A549 (cell line): ENCODE data around the gene PRKN. TPM values are rescaled to one million over a fixed set of nuclear protein-coding genes. Genes with fewer than 3 reads are reported as not detected.

Experiments used
- ATAC-seq, 2 experiments: fragments of 200-7000 bp in 1 of 2; fragments of >200 bp in 1 of 2; cut with Nextera tagmentation in 1 of 2; cut with Tn5 transposase in 1 of 2; 3 replicates each; pipeline versions ENCODE4 v1.8.0 to v1.9.1; 2018 to 2020; ENCODE audit warnings: mild to moderate bottlenecking in 1 of 2, moderate library complexity in 1 of 2
- CTCF ChIA-PET: fragments of 300-600 bp; sonication (Branson Sonifier 250); formaldehyde crosslinking; extraction: SDS; loops from one replicate; lab custom pipeline; 2021; ENCODE audit warnings: antibody characterized with exemption, inconsistent platforms; lab: Yijun Ruan, JAX
- POLR2A ChIA-PET: fragments of 350-600 bp; formaldehyde crosslinking; extraction: SDS; loops from one replicate; lab custom pipeline; 2021; ENCODE audit warnings: antibody characterized with exemption, inconsistent platforms; lab: Yijun Ruan, JAX
- DNase-seq, 2 experiments: peaks; one replicate each; pipeline versions ENCODE4 v3.0.0 to v3.0.0-alpha.2; 2011 to 2016; ENCODE audit warnings: low read depth in 1 of 2, low spot score in 1 of 2
- FAIRE-seq: peaks from 2 replicates; lab custom pipeline; 2011; peaks lifted over from hg19 to GRCh38; lab: Jason Lieb, UNC
- H3K27ac ChIP-seq, 2 experiments: fragments of >200 bp; sonication (Bioruptor Twin); formaldehyde crosslinking; 3 replicates each; pipeline ENCODE4 v1.5.1; 2016 to 2017
- H3K4me1 ChIP-seq: fragments of >200 bp; sonication (Bioruptor Twin); formaldehyde crosslinking; 3 replicates; pipeline ENCODE4 v1.6.1; 2016
- H3K4me2 ChIP-seq: fragments of >200 bp; sonication (Bioruptor Twin); formaldehyde crosslinking; 3 replicates; pipeline ENCODE4 v1.6.1; 2016
- H3K4me3 ChIP-seq: fragments of >200 bp; sonication (Bioruptor Twin); formaldehyde crosslinking; 3 replicates; pipeline ENCODE4 v1.5.1; 2016
- H3K9me3 ChIP-seq: fragments of >200 bp; sonication (Bioruptor Twin); formaldehyde crosslinking; 3 replicates; pipeline ENCODE4 v1.6.1; 2016
- CBX8 ChIP-seq: fragments of 200-600 bp; sonication (generic); IDR thresholded peaks from 2 replicates; pipeline ENCODE4 v1.6.1; 2016
- CHD2 ChIP-seq: fragments of 150-350 bp; IDR thresholded peaks from 2 replicates; pipeline ENCODE4 v1.6.1; 2014; ENCODE audit warnings: low read length; ENCODE audit not compliant: partially characterized antibody
- EHF ChIP-seq: fragments of 250-450 bp; sonication (Bioruptor Pico); IDR thresholded peaks from 2 replicates; pipeline ENCODE4 v1.5.0; 2020; ENCODE audit warnings: mild to moderate bottlenecking
- EHMT2 ChIP-seq: fragments of 200-600 bp; sonication (generic); IDR thresholded peaks from 2 replicates; pipeline ENCODE4 v1.6.1; 2016; ENCODE audit warnings: antibody characterized with exemption, low read depth, mild to moderate bottlenecking, moderate library complexity
- EP300 ChIP-seq, 2 experiments: fragments of >200 bp; sonication (Bioruptor Twin); formaldehyde crosslinking; IDR thresholded peaks; 2 replicates in 1 of 2; 3 replicates in 1 of 2; pipeline ENCODE4 v1.6.1; 2016 to 2017
- FOSB ChIP-seq: fragments of 250-450 bp; sonication (Bioruptor Pico); IDR thresholded peaks from 2 replicates; pipeline ENCODE4 v1.5.0; 2020; ENCODE audit warnings: mild to moderate bottlenecking, moderate library complexity
- HDAC2 ChIP-seq: fragments of 200-600 bp; sonication (generic); IDR thresholded peaks from 2 replicates; pipeline ENCODE4 v1.6.1; 2016
- HEYL ChIP-seq: fragments of 250-450 bp; sonication (Bioruptor Pico); IDR thresholded peaks from 2 replicates; pipeline ENCODE4 v1.8.0; 2021; ENCODE audit warnings: mild to moderate bottlenecking, moderate library complexity
- HOXA7 ChIP-seq: fragments of 250-450 bp; sonication (Bioruptor Pico); IDR thresholded peaks from 2 replicates; pipeline ENCODE4 v1.5.0; 2020; ENCODE audit warnings: mild to moderate bottlenecking, moderate library complexity
- HOXB13 ChIP-seq: fragments of 250-450 bp; sonication (Bioruptor Pico); IDR thresholded peaks from 2 replicates; pipeline ENCODE4 v1.5.0; 2020; ENCODE audit warnings: low read depth, mild to moderate bottlenecking, moderate library complexity
- KDM1A ChIP-seq: fragments of 200-600 bp; sonication (generic); IDR thresholded peaks from 2 replicates; pipeline ENCODE4 v1.6.1; 2016; ENCODE audit warnings: low read depth, mild to moderate bottlenecking
- MAFK ChIP-seq: fragments of 450-650 bp; IDR thresholded peaks from 2 replicates; pipeline ENCODE4 v1.6.1; 2014; ENCODE audit not compliant: partially characterized antibody
- MAZ ChIP-seq: fragments of 150-350 bp; IDR thresholded peaks from 2 replicates; pipeline ENCODE4 v1.6.1; 2014; ENCODE audit warnings: antibody characterized with exemption, low read depth, low read length, borderline replicate concordance
- NPAS2 ChIP-seq: fragments of 250-450 bp; sonication (Bioruptor Pico); IDR thresholded peaks from 2 replicates; pipeline ENCODE4 v1.8.0; 2022; ENCODE audit warnings: mild to moderate bottlenecking, moderate library complexity, borderline replicate concordance
- PHF8 ChIP-seq: fragments of 200-600 bp; sonication (generic); IDR thresholded peaks from 2 replicates; pipeline ENCODE4 v1.6.1; 2016; ENCODE audit warnings: low read depth, mild to moderate bottlenecking, antibody characterized with exemption, moderate library complexity, borderline replicate concordance
- RARB ChIP-seq: fragments of 250-450 bp; sonication (Bioruptor Pico); IDR thresholded peaks from 2 replicates; pipeline ENCODE4 v1.8.0; 2021; ENCODE audit warnings: mild to moderate bottlenecking, moderate library complexity
- RFX5 ChIP-seq: fragments of 450-650 bp; IDR thresholded peaks from 2 replicates; pipeline ENCODE4 v1.7.1; 2014; ENCODE audit warnings: antibody characterized with exemption, mild to moderate bottlenecking, moderate library complexity
- ZC3H11A ChIP-seq: fragments of 450-650 bp; IDR thresholded peaks from 2 replicates; pipeline ENCODE4 v1.6.1; 2014; ENCODE audit warnings: antibody characterized with exemption, mild to moderate bottlenecking
- ZNF302 ChIP-seq: fragments of 250-450 bp; sonication (Bioruptor Pico); IDR thresholded peaks from 2 replicates; pipeline ENCODE4 v1.9.0; 2021; ENCODE audit warnings: inconsistent platforms, mild to moderate bottlenecking, moderate library complexity
- WGBS: methylation state at CpG from one replicate; pipeline ENCODE4 v1.1.6; 2017; ENCODE audit errors: missing lambda C conversion rate; 5-methylcytosine and 5-hydroxymethylcytosine counted together
- polyA plus RNA-seq, 4 experiments: library from polyadenylated mRNA; depleted of rRNA in 3 of 4; stranded (reverse); fragments of >200 nt; fragmentation: RNase III in 1 of 4; extraction: RNeasy Plus Mini Kit Qiagen cat#74134 plus additional on column Dnase treatment in 1 of 4; gene quantifications; 2 replicates in 3 of 4; 3 replicates in 1 of 4; pipeline ENCODE4 v1.2.3, GENCODE V29; 2011 to 2017
- TF ChIP-seq, protein P1 (sequence below): fragments of 450-650 bp; IDR thresholded peaks from 2 replicates; pipeline ENCODE4 v1.6.1; 2014; ENCODE audit warnings: antibody characterized with exemption
- TF ChIP-seq, protein P2 (sequence below): IDR thresholded peaks from 2 replicates; pipeline ENCODE4 v1.6.1; 2012
- TF ChIP-seq, protein P3 (sequence below): fragments of 250-450 bp; sonication (Bioruptor Pico); IDR thresholded peaks from 2 replicates; pipeline ENCODE4 v1.5.0; 2021; ENCODE audit warnings: mild to moderate bottlenecking, moderate library complexity, borderline replicate concordance

The PRKN gene
- polyA plus RNA-seq, 2 of the 4 experiments (the other 2 are of a cell fraction), result 0.36 to 0.39 TPM

DNA sequence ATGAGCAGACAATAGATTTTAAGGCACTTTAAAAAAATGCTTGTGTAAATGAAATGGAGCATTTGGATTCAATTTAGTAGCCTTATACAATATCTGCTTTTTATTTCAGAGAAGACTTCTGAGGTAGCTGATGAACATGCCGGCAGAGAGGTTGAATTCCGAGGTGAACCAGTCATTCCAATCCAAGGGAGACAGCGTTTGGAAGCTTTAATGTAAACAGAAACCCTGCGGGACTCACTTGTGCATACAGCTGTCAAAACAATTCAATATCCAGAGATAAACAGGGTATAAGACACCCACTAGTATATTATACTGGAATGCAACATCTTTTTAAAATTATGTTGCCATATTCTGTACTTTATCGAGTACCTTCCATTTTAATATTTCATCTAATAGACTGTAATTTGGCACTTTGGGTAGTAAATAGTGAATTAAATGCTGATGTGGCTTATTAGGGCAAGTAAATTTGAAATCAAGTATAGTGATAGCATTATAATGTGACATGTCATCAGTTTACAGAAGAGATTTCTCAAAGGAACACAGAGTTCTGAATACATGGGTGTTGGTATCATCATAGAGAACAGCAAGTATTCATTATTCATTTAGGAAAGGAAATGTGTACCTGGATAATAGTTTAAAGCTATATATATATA, 347.7 kb downstream of the PRKN start:
- DNase-seq (no peak), ATAC-seq (no peak), FAIRE-seq (no peak)
- H3K9me3 ChIP-seq, result no peaks in the 10 kb centered on the region
- 23% methylated on average over 5 of the region's 5 CpGs for WGBS
- POLR2A ChIA-PET, result no interaction called here
- CTCF ChIA-PET, result no interaction called here
- H3K4me2 ChIP-seq, result no peak overlapping the region
- no peak overlapping the region for H3K27ac ChIP-seq
- no peaks in the 10 kb centered on the region for H3K4me1 ChIP-seq
- no peak overlapping the region for H3K4me3 ChIP-seq
- TF ChIP-seq EP300 (IDR thresholded peaks at IDR 0.05) (no peak), MAFK (peak; percentile 68)

DNA sequence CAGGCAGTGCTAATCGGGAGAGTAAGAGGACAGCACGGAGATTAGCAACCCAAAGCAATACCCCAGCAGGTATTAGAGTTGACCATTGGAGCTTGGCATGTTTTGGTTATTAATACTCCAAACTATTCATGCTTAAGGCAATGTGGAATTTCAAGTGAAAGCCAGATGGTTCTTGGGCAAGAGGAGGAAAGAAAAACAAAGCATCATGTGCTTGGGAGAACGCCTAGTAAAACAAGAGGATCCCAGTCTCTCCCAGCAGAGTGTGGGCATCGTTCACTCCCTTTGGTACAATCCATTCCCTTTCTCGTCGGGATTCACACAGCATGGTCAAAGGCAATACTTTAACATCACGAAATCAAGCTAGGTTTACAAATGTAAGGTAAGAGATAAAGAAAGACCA, 349.8 kb downstream of the PRKN start:
- H3K27ac ChIP-seq, result no peak overlapping the region
- TF ChIP-seq ZNF302 (CRISPR knock-in tag), result no peak
- TF ChIP-seq MAZ, result no peak
- TF ChIP-seq NPAS2 (CRISPR knock-in tag), result no peak
- TF ChIP-seq FOSB (CRISPR knock-in tag), result no peak
- TF ChIP-seq EHMT2, result no peak
- TF ChIP-seq KDM1A, result no peak
- TF ChIP-seq CHD2, result no peak
- TF ChIP-seq HEYL (CRISPR knock-in tag), result no peak
- no peak for TF ChIP-seq RARB (CRISPR knock-in tag)
- TF ChIP-seq CBX8, result no peak
- H3K4me2 ChIP-seq, result no peak overlapping the region
- H3K4me3 ChIP-seq, result no peak overlapping the region
- ATAC-seq, result no peak
- POLR2A ChIA-PET, result no interaction called here
- DNase-seq, result no peak
- 33% methylated on average over 7 of the region's 7 CpGs for WGBS
- CTCF ChIA-PET, result no interaction called here
- H3K4me1 ChIP-seq, result no peaks in the 10 kb centered on the region
- no peak for FAIRE-seq
- H3K9me3 ChIP-seq, result no peaks in the 10 kb centered on the region

DNA sequence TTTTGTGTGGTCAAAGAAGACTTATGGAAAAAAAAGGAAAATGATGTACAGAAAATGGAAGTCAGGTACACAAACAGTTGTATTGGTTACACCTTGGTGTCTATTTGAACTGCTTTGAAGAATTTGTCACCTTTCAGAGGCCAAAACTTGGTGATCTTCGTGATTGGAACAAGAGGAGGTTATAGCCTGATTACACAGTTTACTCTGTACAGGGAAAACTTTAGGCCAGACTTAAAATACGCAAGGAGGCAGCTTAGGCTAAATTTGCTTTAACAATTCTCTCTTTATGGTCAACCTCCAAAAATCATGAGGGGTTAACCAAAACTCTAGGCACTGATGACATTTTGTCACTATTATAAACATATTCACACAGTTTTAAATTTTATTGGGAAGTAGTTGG, 353.7 kb downstream of the PRKN start:
- FAIRE-seq, result no peak
- H3K27ac ChIP-seq, result no peak overlapping the region
- POLR2A ChIA-PET, result no interaction called here
- H3K4me3 ChIP-seq, result no peak overlapping the region
- no peak for ATAC-seq
- no peaks in the 10 kb centered on the region for H3K9me3 ChIP-seq
- CTCF ChIA-PET, result no interaction called here
- TF ChIP-seq PHF8, result no peak
- TF ChIP-seq ZC3H11A, result no peak
- no peak for TF ChIP-seq RFX5
- no peak for TF ChIP-seq EHMT2
- no peak for TF ChIP-seq EP300 (IDR thresholded peaks at IDR 0.05)
- no peak for TF ChIP-seq CHD2
- no peak for TF ChIP-seq HDAC2
- TF ChIP-seq HOXB13, result no peak
- TF ChIP-seq, protein P1, sequence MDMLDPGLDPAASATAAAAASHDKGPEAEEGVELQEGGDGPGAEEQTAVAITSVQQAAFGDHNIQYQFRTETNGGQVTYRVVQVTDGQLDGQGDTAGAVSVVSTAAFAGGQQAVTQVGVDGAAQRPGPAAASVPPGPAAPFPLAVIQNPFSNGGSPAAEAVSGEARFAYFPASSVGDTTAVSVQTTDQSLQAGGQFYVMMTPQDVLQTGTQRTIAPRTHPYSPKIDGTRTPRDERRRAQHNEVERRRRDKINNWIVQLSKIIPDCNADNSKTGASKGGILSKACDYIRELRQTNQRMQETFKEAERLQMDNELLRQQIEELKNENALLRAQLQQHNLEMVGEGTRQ, result no peak
- TF ChIP-seq HOXA7 (CRISPR knock-in tag), result no peak
- no peak for TF ChIP-seq RARB (CRISPR knock-in tag)
- TF ChIP-seq, protein P2, sequence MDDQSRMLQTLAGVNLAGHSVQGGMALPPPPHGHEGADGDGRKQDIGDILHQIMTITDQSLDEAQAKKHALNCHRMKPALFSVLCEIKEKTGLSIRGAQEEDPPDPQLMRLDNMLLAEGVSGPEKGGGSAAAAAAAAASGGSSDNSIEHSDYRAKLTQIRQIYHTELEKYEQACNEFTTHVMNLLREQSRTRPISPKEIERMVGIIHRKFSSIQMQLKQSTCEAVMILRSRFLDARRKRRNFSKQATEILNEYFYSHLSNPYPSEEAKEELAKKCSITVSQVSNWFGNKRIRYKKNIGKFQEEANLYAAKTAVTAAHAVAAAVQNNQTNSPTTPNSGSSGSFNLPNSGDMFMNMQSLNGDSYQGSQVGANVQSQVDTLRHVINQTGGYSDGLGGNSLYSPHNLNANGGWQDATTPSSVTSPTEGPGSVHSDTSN, result no peak
- TF ChIP-seq MAFK, result no peak
- TF ChIP-seq EHF, result no peak
- TF ChIP-seq, protein P3, sequence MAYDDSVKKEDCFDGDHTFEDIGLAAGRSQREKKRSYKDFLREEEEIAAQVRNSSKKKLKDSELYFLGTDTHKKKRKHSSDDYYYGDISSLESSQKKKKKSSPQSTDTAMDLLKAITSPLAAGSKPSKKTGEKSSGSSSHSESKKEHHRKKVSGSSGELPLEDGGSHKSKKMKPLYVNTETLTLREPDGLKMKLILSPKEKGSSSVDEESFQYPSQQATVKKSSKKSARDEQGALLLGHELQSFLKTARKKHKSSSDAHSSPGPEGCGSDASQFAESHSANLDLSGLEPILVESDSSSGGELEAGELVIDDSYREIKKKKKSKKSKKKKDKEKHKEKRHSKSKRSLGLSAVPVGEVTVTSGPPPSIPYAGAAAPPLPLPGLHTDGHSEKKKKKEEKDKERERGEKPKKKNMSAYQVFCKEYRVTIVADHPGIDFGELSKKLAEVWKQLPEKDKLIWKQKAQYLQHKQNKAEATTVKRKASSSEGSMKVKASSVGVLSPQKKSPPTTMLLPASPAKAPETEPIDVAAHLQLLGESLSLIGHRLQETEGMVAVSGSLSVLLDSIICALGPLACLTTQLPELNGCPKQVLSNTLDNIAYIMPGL, result no peak
- H3K4me2 ChIP-seq, result peak overlapping the region; percentile 16; the same call in 1 of the 3 replicates
- no peaks in the 10 kb centered on the region for H3K4me1 ChIP-seq
- no peak for DNase-seq
- 58% methylated on average over 2 of the region's 2 CpGs for WGBS
